ENCODE measurements around the gene PYGO1.
"Not testable (repeated sequence)": the region's sequence is repeated elsewhere in the genome, so short reads cannot be mapped to it uniquely, and the experiment has no call there.

Gene PYGO1

GRCh38 chr15:55573224-55573623, 14.9 kb downstream of the PYGO1 start:
- no peak for DNase-seq (ENCODE audit: low read depth, low spot score)

GRCh38 chr15:55564347-55565145, 23.6 kb downstream of the PYGO1 start:
- no peak for DNase-seq (ENCODE audit: low read depth, low spot score)

GRCh38 chr15:55562601-55563000, 25.5 kb downstream of the PYGO1 start:
- DNase-seq (ENCODE audit: low read depth, low spot score) = no peak

GRCh38 chr15:55555089-55555488, 33.1 kb downstream of the PYGO1 start:
- no peak for DNase-seq (ENCODE audit: low read depth, low spot score)

GRCh38 chr15:55552926-55553325, 35.2 kb downstream of the PYGO1 start:
- DNase-seq (ENCODE audit: low read depth, low spot score) = no peak

GRCh38 chr15:55552451-55552850, 35.7 kb downstream of the PYGO1 start:
- DNase-seq (ENCODE audit: low read depth, low spot score) = no peak

GRCh38 chr15:55549305-55549704, 38.8 kb downstream of the PYGO1 start:
- no peak for DNase-seq (ENCODE audit: low read depth, low spot score)

- no peak for DNase-seq (ENCODE audit: low read depth, low spot score)
Observed at GRCh38 chr15:55546718-55547117, 41.4 kb downstream of the PYGO1 start.

GRCh38 chr15:55535436-55535835, 52.7 kb downstream of the PYGO1 start:
- no peak for DNase-seq (ENCODE audit: low read depth, low spot score)

- no peak for DNase-seq (ENCODE audit: low read depth, low spot score)
Observed at GRCh38 chr15:55532944-55533343, 55.2 kb downstream of the PYGO1 start.

- no peak for DNase-seq (ENCODE audit: low read depth, low spot score)
Observed at GRCh38 chr15:55530861-55531313, 57.3 kb downstream of the PYGO1 start.

- no peak for DNase-seq (ENCODE audit: low read depth, low spot score)
Observed at GRCh38 chr15:55528812-55529211, 59.3 kb downstream of the PYGO1 start.

GRCh38 chr15:55527150-55527549, 61.0 kb downstream of the PYGO1 start:
- no peak for DNase-seq (ENCODE audit: low read depth, low spot score)

- no peak for DNase-seq (ENCODE audit: low read depth, low spot score)
Observed at GRCh38 chr15:55526559-55527036, 61.5 kb downstream of the PYGO1 start.

GRCh38 chr15:55522742-55523450, 65.2 kb downstream of the PYGO1 start:
- no peak for DNase-seq (ENCODE audit: low read depth, low spot score)

GRCh38 chr15:55518641-55519040, 69.5 kb downstream of the PYGO1 start:
- no peak for DNase-seq (ENCODE audit: low read depth, low spot score)

GRCh38 chr15:55518009-55518408, 70.1 kb downstream of the PYGO1 start:
- no peak for DNase-seq (ENCODE audit: low read depth, low spot score)

GRCh38 chr15:55515991-55516776, 72.0 kb downstream of the PYGO1 start:
- DNase-seq (ENCODE audit: low read depth, low spot score) = no peak

GRCh38 chr15:55515491-55515890, 72.7 kb downstream of the PYGO1 start:
- DNase-seq (ENCODE audit: low read depth, low spot score) = no peak

- no peak for DNase-seq (ENCODE audit: low read depth, low spot score)
Observed at GRCh38 chr15:55514414-55514850, 73.7 kb downstream of the PYGO1 start.

- not testable (repeated sequence) for DNase-seq (ENCODE audit: low read depth, low spot score)
Observed at GRCh38 chr15:55513621-55514413, 74.3 kb downstream of the PYGO1 start.
